NT2/D1 (cell line): Measurements from ENCODE around the gene ARHGAP10.

Experiments used
- YY1 ChIP-seq: IDR thresholded peaks from 2 replicates; pipeline ENCODE4 v1.6.1; 2011; ENCODE audit not compliant: insufficient read length, insufficient read depth
- ZNF274 ChIP-seq: IDR thresholded peaks from 2 replicates; pipeline ENCODE4 v1.6.1; 2011; ENCODE audit warnings: mild to moderate bottlenecking, low read depth, low read length

GRCh38 chr4:147813109-147813773 lies 81.4 kb downstream of the ARHGAP10 start:
- TF ChIP-seq ZNF274 (no peak), YY1 (no peak)
